ENCODE data around the gene RNF145.

Gene RNF145

GRCh38 chr5:159218595-159219023 is 9.3 kb upstream of the RNF145 start:
- peak; percentile 58 to 61 for DNase-seq (ENCODE audit: low read depth in 2 of 2)

- DNase-seq (ENCODE audit: low read depth in 2 of 2): no peak
Measured at GRCh38 chr5:159217236-159217635, 7.9 kb upstream of the RNF145 start.

- no peak for DNase-seq (ENCODE audit: low read depth in 2 of 2)
Measured at GRCh38 chr5:159216454-159216853, 7.1 kb upstream of the RNF145 start.

GRCh38 chr5:159215886-159216285 is 6.5 kb upstream of the RNF145 start:
- DNase-seq (ENCODE audit: low read depth in 2 of 2): no peak

GRCh38 chr5:159214486-159215271 is 5.3 kb upstream of the RNF145 start:
- no peak for DNase-seq (ENCODE audit: low read depth in 2 of 2)

GRCh38 chr5:159212657-159213462 is 3.5 kb upstream of the RNF145 start:
- DNase-seq (ENCODE audit: low read depth in 2 of 2): no peak

- DNase-seq (ENCODE audit: low read depth in 2 of 2): no peak
Measured at GRCh38 chr5:159211729-159212174, 2.4 kb upstream of the RNF145 start.

- no peak for DNase-seq (ENCODE audit: low read depth in 2 of 2)
Measured at GRCh38 chr5:159210846-159211245, 1.5 kb upstream of the RNF145 start.

- no peak for DNase-seq (ENCODE audit: low read depth in 2 of 2)
Measured at GRCh38 chr5:159210210-159210661, 883 bp upstream of the RNF145 start.

- DNase-seq (ENCODE audit: low read depth in 2 of 2): no peak
Measured at GRCh38 chr5:159208514-159209437, 577 bp downstream of the RNF145 start.

- DNase-seq (ENCODE audit: low read depth in 2 of 2): peak; percentile 56 to 58
Measured at GRCh38 chr5:159207686-159208513, 1.5 kb downstream of the RNF145 start.

GRCh38 chr5:159207222-159207685 is 2.1 kb downstream of the RNF145 start:
- no peak for DNase-seq (ENCODE audit: low read depth in 2 of 2)

- no peak for DNase-seq (ENCODE audit: low read depth in 2 of 2)
Measured at GRCh38 chr5:159206818-159207217, 2.5 kb downstream of the RNF145 start.

- DNase-seq (ENCODE audit: low read depth in 2 of 2): no peak
Measured at GRCh38 chr5:159206368-159206767, 3.0 kb downstream of the RNF145 start.

- DNase-seq (ENCODE audit: low read depth in 2 of 2): no peak
Measured at GRCh38 chr5:159203351-159203750, 6.0 kb downstream of the RNF145 start.

GRCh38 chr5:159202151-159202550 is 7.2 kb downstream of the RNF145 start:
- DNase-seq (ENCODE audit: low read depth in 2 of 2): no peak

- DNase-seq (ENCODE audit: low read depth in 2 of 2): no peak
Measured at GRCh38 chr5:159199780-159200179, 9.6 kb downstream of the RNF145 start.

- DNase-seq (ENCODE audit: low read depth in 2 of 2): no peak
Measured at GRCh38 chr5:159199225-159199624, 10.1 kb downstream of the RNF145 start.

GRCh38 chr5:159198063-159199036 is 11.0 kb downstream of the RNF145 start:
- DNase-seq (ENCODE audit: low read depth in 2 of 2): no peak

Data from fibroblast of skin of left quadriceps (primary cell).